ENCODE results near the gene KRTAP4-1.
"Not testable (repeated sequence)": the region's sequence is repeated elsewhere in the genome, so short reads cannot be mapped to it uniquely, and the experiment has no call there.

Gene KRTAP4-1

DNA sequence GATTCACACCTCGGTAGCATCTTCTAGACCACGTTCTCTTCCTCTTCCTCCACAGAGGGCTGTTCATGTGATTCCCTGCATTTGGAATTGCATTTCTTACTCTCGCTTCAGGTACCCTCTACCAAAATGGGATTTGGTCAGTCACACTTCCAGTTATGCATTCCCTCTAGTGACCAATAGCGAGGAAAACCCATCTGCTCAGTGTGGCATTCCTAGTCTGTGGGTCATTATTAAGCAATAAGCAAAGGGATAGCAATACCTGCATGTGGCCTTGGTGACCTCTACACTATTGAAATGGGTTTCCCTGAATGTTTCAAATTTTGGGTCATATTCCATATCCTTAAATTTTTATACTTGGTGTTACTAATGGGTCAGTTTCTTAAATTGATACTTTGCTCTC lies 34.7 kb downstream of the KRTAP4-1 start:
- H3K18ac ChIP-seq (ENCODE audit: low read length), result no peak overlapping the region
- WGBS, 2 donors (ENCODE audit: extremely low coverage in 2 of 2, insufficient read length in 2 of 2, insufficient replicate concordance in 1 of 2), result no CpG with 5 or more reads among the region's 4 CpGs

DNA sequence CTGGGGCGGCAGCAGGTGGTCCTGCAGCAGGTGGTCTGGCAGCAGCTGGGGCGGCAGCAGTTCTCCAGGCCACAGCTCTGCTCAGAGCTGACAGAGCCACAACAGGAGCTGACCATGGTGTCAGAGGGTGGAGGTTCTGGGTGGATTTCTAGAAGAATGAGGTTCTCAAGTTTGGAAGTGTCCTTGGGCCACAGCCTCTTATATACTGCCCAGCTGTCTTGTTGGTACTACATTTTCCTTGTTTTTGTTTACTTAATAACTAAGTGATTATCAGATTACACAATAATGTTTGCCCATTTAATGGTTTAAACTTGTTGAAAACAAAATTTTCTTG lies 35.1 kb downstream of the KRTAP4-1 start, which contains the start of gene KRTAP4-5:
Gene KRTAP4-5, minus strand, starts transcription at position 174 of the 334 bp plus-strand sequence. Its CDS starts 58 bp downstream, at position 116.
- no peak within 1 kb of the TSS for H3K4ac ChIP-seq (ENCODE audit: low read length)
- H3K36me3 ChIP-seq (replicated peaks in 1 of 2; ENCODE audit: control insufficient read depth in 2 of 2, insufficient read depth in 2 of 2, low read length in 2 of 2), result no peaks in the 10 kb centered on the region
- H3K79me1 ChIP-seq (ENCODE audit: low read depth, low read length), result no peaks in the 10 kb centered on the region
- H3K14ac ChIP-seq (ENCODE audit: low read length), result peak within 1 kb of the TSS; percentile 21
- H2BK5ac ChIP-seq (ENCODE audit: low read length), result no peak within 1 kb of the TSS
- peak within 1 kb of the TSS; percentile 17 for H4K8ac ChIP-seq (ENCODE audit: low read depth, low read length)
- H3K9me3 ChIP-seq (replicated peaks in 1 of 2; ENCODE audit: control insufficient read depth in 2 of 2, insufficient read depth in 1 of 2, low read depth in 1 of 2, low read length in 2 of 2), result no peaks in the 10 kb centered on the region
- no peak within 1 kb of the TSS for H3K23ac ChIP-seq (ENCODE audit: low read depth, low read length, poor library complexity)
- WGBS, 2 donors (ENCODE audit: extremely low coverage in 2 of 2, insufficient read length in 2 of 2, insufficient replicate concordance in 1 of 2), result no CpG with 5 or more reads among the region's 2 CpGs
- no peak for DNase-seq (ENCODE audit: low spot score)
- no peaks in the 10 kb centered on the region for H3K4me1 ChIP-seq (ENCODE audit: control insufficient read depth in 2 of 2, insufficient read depth in 1 of 2, low read depth in 1 of 2, low read length in 2 of 2)
- H3K9ac ChIP-seq (ENCODE audit: low read depth, low read length, poor library complexity), result no peak within 1 kb of the TSS
- peak within 1 kb of the TSS; percentile 30 for H4K91ac ChIP-seq (ENCODE audit: low read depth, low read length, poor library complexity)
- H3K4me2 ChIP-seq (ENCODE audit: insufficient read depth, low read length, poor library complexity, severe bottlenecking), result no peak within 1 kb of the TSS
- H2BK120ac ChIP-seq (ENCODE audit: low read depth, low read length), result no peak within 1 kb of the TSS
- H2AK5ac ChIP-seq (ENCODE audit: low read depth, low read length), result no peak within 1 kb of the TSS
- no peak within 1 kb of the TSS for H2BK12ac ChIP-seq (ENCODE audit: low read length)
- peak within 1 kb of the TSS; percentile 38 for H3K18ac ChIP-seq (ENCODE audit: low read length)
- H2AFZ ChIP-seq (ENCODE audit: low read length), result no peak within 1 kb of the TSS
- no peak within 1 kb of the TSS for H3K4me3 ChIP-seq (ENCODE audit: low read length in 2 of 2)
- no peaks in the 10 kb centered on the region for H3K27me3 ChIP-seq (ENCODE audit: control insufficient read depth in 3 of 3, insufficient read depth in 3 of 3, low read depth in 1 of 3, low read length in 3 of 3)
- no peak within 1 kb of the TSS for H2BK15ac ChIP-seq (ENCODE audit: low read length)
- no peak within 1 kb of the TSS for H3K27ac ChIP-seq (replicated peaks; ENCODE audit: low read length)

More for the DNA sequence above, 34.7 kb downstream of the KRTAP4-1 start:
- H4K8ac ChIP-seq (ENCODE audit: low read depth, low read length), result no peak overlapping the region
- no peak overlapping the region for H2BK12ac ChIP-seq (ENCODE audit: low read length)
- H2AFZ ChIP-seq (ENCODE audit: low read length), result no peak overlapping the region
- no peaks in the 10 kb centered on the region for H3K27me3 ChIP-seq (ENCODE audit: control insufficient read depth in 3 of 3, insufficient read depth in 3 of 3, low read depth in 1 of 3, low read length in 3 of 3)
- no peak for DNase-seq (ENCODE audit: low spot score)
- H3K27ac ChIP-seq (replicated peaks; ENCODE audit: low read length), result no peak overlapping the region
- no peak overlapping the region for H2AK5ac ChIP-seq (ENCODE audit: low read depth, low read length)
- H3K79me1 ChIP-seq (ENCODE audit: low read depth, low read length), result no peaks in the 10 kb centered on the region
- H3K14ac ChIP-seq (ENCODE audit: low read length), result no peak overlapping the region
- no peak overlapping the region for H3K4ac ChIP-seq (ENCODE audit: low read length)
- H3K4me3 ChIP-seq (ENCODE audit: low read length in 2 of 2), result no peak overlapping the region
- no peak overlapping the region for H3K4me2 ChIP-seq (ENCODE audit: insufficient read depth, low read length, poor library complexity, severe bottlenecking)
- no peak overlapping the region for H2BK15ac ChIP-seq (ENCODE audit: low read length)
- no peak overlapping the region for H3K9ac ChIP-seq (ENCODE audit: low read depth, low read length, poor library complexity)
- no peaks in the 10 kb centered on the region for H3K9me3 ChIP-seq (replicated peaks in 1 of 2; ENCODE audit: control insufficient read depth in 2 of 2, insufficient read depth in 1 of 2, low read depth in 1 of 2, low read length in 2 of 2)
- H4K91ac ChIP-seq (ENCODE audit: low read depth, low read length, poor library complexity), result no peak overlapping the region
- no peak overlapping the region for H3K23ac ChIP-seq (ENCODE audit: low read depth, low read length, poor library complexity)
- H2BK120ac ChIP-seq (ENCODE audit: low read depth, low read length), result no peak overlapping the region
- no peak overlapping the region for H2BK5ac ChIP-seq (ENCODE audit: low read length)
- no peaks in the 10 kb centered on the region for H3K4me1 ChIP-seq (ENCODE audit: control insufficient read depth in 2 of 2, insufficient read depth in 1 of 2, low read depth in 1 of 2, low read length in 2 of 2)
- no peaks in the 10 kb centered on the region for H3K36me3 ChIP-seq (replicated peaks in 1 of 2; ENCODE audit: control insufficient read depth in 2 of 2, insufficient read depth in 2 of 2, low read length in 2 of 2)

DNA sequence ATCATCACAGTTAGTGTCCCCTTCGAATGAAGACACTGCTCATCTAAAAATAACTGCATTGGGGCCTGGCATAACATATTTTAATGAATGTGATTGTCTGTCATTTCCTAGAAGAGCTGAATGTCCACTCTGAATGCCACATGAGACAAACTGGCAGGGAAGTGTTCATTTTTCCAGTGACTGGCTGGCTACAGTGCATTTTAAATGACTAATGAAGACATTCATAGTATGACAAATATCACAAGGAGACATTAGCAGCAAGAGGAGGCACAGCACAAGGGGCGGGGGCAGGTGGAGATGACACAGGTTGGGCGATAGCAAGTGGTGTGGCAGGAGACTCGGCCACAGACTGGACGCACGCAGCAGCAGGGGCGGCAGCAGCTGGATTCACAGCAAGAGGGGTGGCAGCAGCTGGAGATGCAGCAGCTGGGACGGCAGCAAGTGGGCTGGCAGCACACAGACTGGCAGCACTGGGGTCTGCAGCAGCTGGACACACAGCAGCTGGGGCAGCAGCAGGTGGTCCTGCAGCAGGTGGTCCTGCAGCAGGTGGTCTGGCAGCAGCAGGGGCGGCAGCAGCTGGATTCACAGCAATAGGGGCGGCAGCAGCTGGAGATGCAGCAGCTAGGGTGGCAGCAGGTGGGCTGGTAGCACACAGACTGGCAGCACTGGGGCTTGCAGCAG lies 35.6 kb downstream of the KRTAP4-1 start:
- H3K4me2 ChIP-seq (ENCODE audit: insufficient read depth, low read length, poor library complexity, severe bottlenecking); H2AFZ ChIP-seq (ENCODE audit: low read length); H3K27ac ChIP-seq (replicated peaks; ENCODE audit: low read length); H3K4me3 ChIP-seq (ENCODE audit: low read length in 2 of 2); H3K9me3 ChIP-seq (replicated peaks in 1 of 2; ENCODE audit: control insufficient read depth in 2 of 2, insufficient read depth in 1 of 2, low read depth in 1 of 2, low read length in 2 of 2); H2AK5ac ChIP-seq (ENCODE audit: low read depth, low read length); H3K36me3 ChIP-seq (replicated peaks in 1 of 2; ENCODE audit: control insufficient read depth in 2 of 2, insufficient read depth in 2 of 2, low read length in 2 of 2); H3K27me3 ChIP-seq (ENCODE audit: control insufficient read depth in 3 of 3, insufficient read depth in 3 of 3, low read depth in 1 of 3, low read length in 3 of 3); H2BK12ac ChIP-seq (ENCODE audit: low read length); H3K4ac ChIP-seq (ENCODE audit: low read length); H3K9ac ChIP-seq (ENCODE audit: low read depth, low read length, poor library complexity); H2BK120ac ChIP-seq (ENCODE audit: low read depth, low read length); H3K23ac ChIP-seq (ENCODE audit: low read depth, low read length, poor library complexity); H3K4me1 ChIP-seq (ENCODE audit: control insufficient read depth in 2 of 2, insufficient read depth in 1 of 2, low read depth in 1 of 2, low read length in 2 of 2); H2BK15ac ChIP-seq (ENCODE audit: low read length); DNase-seq (ENCODE audit: low spot score); H3K79me1 ChIP-seq (ENCODE audit: low read depth, low read length); H2BK5ac ChIP-seq (ENCODE audit: low read length): not testable (repeated sequence)
- peak overlapping the region; percentile 21 for H3K14ac ChIP-seq (ENCODE audit: low read length)
- H4K8ac ChIP-seq (ENCODE audit: low read depth, low read length), result peak overlapping the region; percentile 17
- H4K91ac ChIP-seq (ENCODE audit: low read depth, low read length, poor library complexity), result peak overlapping the region; percentile 30
- WGBS, 2 donors (ENCODE audit: extremely low coverage in 2 of 2, insufficient read length in 2 of 2, insufficient replicate concordance in 1 of 2), result no CpG with 5 or more reads among the region's 10 CpGs
- peak overlapping the region; percentile 38 for H3K18ac ChIP-seq (ENCODE audit: low read length)

DNA sequence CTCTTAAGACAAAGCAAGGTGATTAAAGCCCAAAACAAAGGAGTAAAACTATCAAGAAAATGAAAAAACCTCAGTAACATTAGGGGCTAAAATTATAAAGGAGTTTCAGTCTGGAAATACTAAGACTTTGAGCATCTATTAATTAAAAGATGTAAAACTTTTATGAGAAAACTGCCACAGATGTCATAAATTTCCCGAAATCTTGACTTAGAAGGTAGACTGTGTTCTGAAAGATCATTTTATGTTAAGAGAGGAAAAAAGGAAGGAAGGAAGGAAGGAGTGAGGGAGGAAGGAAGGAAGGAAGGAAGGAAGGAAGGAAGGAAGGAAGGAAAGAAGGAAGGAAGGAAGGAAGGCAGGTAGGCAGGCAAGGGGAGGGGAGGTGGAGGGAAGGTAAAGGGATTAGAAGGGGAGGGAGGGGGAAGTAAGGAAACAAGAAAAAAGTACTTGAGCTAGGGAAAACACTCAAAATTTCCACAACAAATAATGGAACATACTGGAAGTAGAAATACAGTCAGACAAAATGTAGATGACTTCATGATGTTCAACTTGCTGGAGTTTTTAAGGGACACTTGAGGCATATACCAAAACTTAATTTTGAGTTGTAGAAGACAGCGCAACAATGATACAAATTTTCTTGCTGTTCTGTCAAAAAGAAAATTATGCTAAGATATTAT lies 37.0 kb downstream of the KRTAP4-1 start:
- H3K4me3 ChIP-seq (ENCODE audit: low read length in 2 of 2), result no peak overlapping the region
- DNase-seq (ENCODE audit: low spot score), result no peak
- H3K9ac ChIP-seq (ENCODE audit: low read depth, low read length, poor library complexity), result no peak overlapping the region
- H2BK5ac ChIP-seq (ENCODE audit: low read length), result no peak overlapping the region
- no peak overlapping the region for H3K4ac ChIP-seq (ENCODE audit: low read length)
- no peak overlapping the region for H4K8ac ChIP-seq (ENCODE audit: low read depth, low read length)
- H3K36me3 ChIP-seq (replicated peaks in 1 of 2; ENCODE audit: control insufficient read depth in 2 of 2, insufficient read depth in 2 of 2, low read length in 2 of 2), result no peaks in the 10 kb centered on the region
- H2BK120ac ChIP-seq (ENCODE audit: low read depth, low read length), result no peak overlapping the region
- no peak overlapping the region for H3K23ac ChIP-seq (ENCODE audit: low read depth, low read length, poor library complexity)
- H3K4me2 ChIP-seq (ENCODE audit: insufficient read depth, low read length, poor library complexity, severe bottlenecking), result no peak overlapping the region
- H3K27ac ChIP-seq (replicated peaks; ENCODE audit: low read length), result no peak overlapping the region
- H2AFZ ChIP-seq (ENCODE audit: low read length), result no peak overlapping the region
- no peak overlapping the region for H2AK5ac ChIP-seq (ENCODE audit: low read depth, low read length)
- H3K4me1 ChIP-seq (ENCODE audit: control insufficient read depth in 2 of 2, insufficient read depth in 1 of 2, low read depth in 1 of 2, low read length in 2 of 2), result no peaks in the 10 kb centered on the region
- H3K27me3 ChIP-seq (ENCODE audit: control insufficient read depth in 3 of 3, insufficient read depth in 3 of 3, low read depth in 1 of 3, low read length in 3 of 3), result no peaks in the 10 kb centered on the region
- H2BK15ac ChIP-seq (ENCODE audit: low read length), result no peak overlapping the region
- WGBS, 2 donors (ENCODE audit: extremely low coverage in 2 of 2, insufficient read length in 2 of 2, insufficient replicate concordance in 1 of 2), result no CpG with 5 or more reads among the region's 2 CpGs
- no peak overlapping the region for H4K91ac ChIP-seq (ENCODE audit: low read depth, low read length, poor library complexity)
- no peak overlapping the region for H3K14ac ChIP-seq (ENCODE audit: low read length)
- H3K79me1 ChIP-seq (ENCODE audit: low read depth, low read length), result no peaks in the 10 kb centered on the region
- no peak overlapping the region for H3K18ac ChIP-seq (ENCODE audit: low read length)
- no peaks in the 10 kb centered on the region for H3K9me3 ChIP-seq (replicated peaks in 1 of 2; ENCODE audit: control insufficient read depth in 2 of 2, insufficient read depth in 1 of 2, low read depth in 1 of 2, low read length in 2 of 2)
- H2BK12ac ChIP-seq (ENCODE audit: low read length), result no peak overlapping the region
